Measurements from ENCODE around the gene NALCN.

GRCh38 chr13:101305981-101306411 lies 110.3 kb downstream of the NALCN start:
- TF ChIP-seq POLR2A (IDR thresholded peaks at IDR 0.05; ENCODE audit: low read length) (no peak), GATA1 (IDR thresholded peaks at IDR 0.05; ENCODE audit: low read depth, low read length) (no peak)
